Tibial artery (tissue), 4 donors: ENCODE measurements around the gene NIPAL4.

Experiments used
- DNase-seq, 2 donors: peaks; one replicate each; pipeline ENCODE4 v3.0.0-alpha.2; 2019
- H3K27ac ChIP-seq, 2 donors: fragments of 200-600 bp; sonication (generic) in 1 of 2; 1 replicate in 1 of 2; 2 replicates in 1 of 2; pipeline ENCODE4 v1.5.1; 2018 to 2019; ENCODE audit warnings: mild to moderate bottlenecking in 1 of 2
- H3K27me3 ChIP-seq, 2 donors: fragments of 200-600 bp; sonication (generic) in 1 of 2; one replicate each; pipeline versions ENCODE4 v1.5.1 to v1.6.0; 2016 to 2019
- H3K36me3 ChIP-seq, 3 donors: fragments of 200-600 bp; sonication (generic) in 2 of 3; one replicate each; pipeline ENCODE4 v1.5.1; 2016 to 2019; ENCODE audit warnings: mild to moderate bottlenecking in 2 of 3
- H3K4me1 ChIP-seq, 4 donors: fragments of 200-600 bp; sonication (generic) in 2 of 4; 1 replicate in 3 of 4; 2 replicates in 1 of 4; pipeline ENCODE4 v1.5.1; 2016 to 2019
- H3K4me3 ChIP-seq, 2 donors: fragments of 200-600 bp; sonication (generic) in 1 of 2; 1 replicate in 1 of 2; 2 replicates in 1 of 2; pipeline ENCODE4 v1.5.1; 2018 to 2019; ENCODE audit warnings: mild to moderate bottlenecking in 2 of 2
- H3K9me3 ChIP-seq, 3 donors: fragments of 200-600 bp; sonication (generic) in 1 of 3; one replicate each; pipeline ENCODE4 v1.5.1; 2016 to 2019
- intact Hi-C: fragments of 100-400 bp; cut with DNase I; formaldehyde crosslinking; loops from one replicate; pipeline ENCODE4 v1.15.0; 2023; ENCODE audit warnings: low total_unique reads
- TF ChIP-seq, protein P1 (sequence below), 2 experiments: fragments of 200-600 bp in 1 of 2; fragments of 450-650 bp in 1 of 2; IDR thresholded peaks; one replicate each; pipeline ENCODE4 v1.5.1; 2017 to 2019; ENCODE audit warnings: antibody characterized with exemption in 2 of 2, mild to moderate bottlenecking in 1 of 2, moderate library complexity in 1 of 2

Gene NIPAL4

DNA sequence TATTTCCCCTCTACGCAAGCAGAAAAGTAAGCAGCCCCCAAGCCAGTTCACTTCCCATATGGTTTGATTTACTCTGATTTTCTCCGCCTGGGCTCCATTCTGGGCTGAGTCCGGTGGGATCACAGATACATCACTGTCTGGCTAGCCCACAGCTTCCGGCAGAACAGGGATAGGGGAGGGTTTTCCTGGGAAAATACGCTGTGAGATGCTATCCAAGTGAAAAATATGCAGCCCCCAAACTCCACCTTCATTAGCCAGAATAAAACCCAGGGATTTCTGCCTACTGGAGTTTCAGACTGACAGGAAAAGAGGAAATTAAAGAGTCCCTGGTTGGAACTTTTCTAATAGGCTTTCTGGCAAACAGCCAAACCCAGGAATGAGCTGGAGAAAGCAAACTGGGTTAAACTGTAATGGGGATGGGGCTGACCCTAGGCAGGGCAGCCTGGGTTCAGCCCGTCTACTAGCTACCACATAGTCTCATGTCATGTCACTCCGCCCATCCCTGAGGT, 16.9 kb upstream of the NIPAL4 start:
- Histone ChIP-seq H3K4me3 (no peak overlapping the region), H3K36me3 (no peaks in the 10 kb centered on the region), H3K27me3 (no peaks in the 10 kb centered on the region), H3K9me3 (no peaks in the 10 kb centered on the region), H3K27ac (no peak overlapping the region), H3K4me1 (no peaks in the 10 kb centered on the region)
- DNase-seq = no peak
- TF ChIP-seq, protein P1, sequence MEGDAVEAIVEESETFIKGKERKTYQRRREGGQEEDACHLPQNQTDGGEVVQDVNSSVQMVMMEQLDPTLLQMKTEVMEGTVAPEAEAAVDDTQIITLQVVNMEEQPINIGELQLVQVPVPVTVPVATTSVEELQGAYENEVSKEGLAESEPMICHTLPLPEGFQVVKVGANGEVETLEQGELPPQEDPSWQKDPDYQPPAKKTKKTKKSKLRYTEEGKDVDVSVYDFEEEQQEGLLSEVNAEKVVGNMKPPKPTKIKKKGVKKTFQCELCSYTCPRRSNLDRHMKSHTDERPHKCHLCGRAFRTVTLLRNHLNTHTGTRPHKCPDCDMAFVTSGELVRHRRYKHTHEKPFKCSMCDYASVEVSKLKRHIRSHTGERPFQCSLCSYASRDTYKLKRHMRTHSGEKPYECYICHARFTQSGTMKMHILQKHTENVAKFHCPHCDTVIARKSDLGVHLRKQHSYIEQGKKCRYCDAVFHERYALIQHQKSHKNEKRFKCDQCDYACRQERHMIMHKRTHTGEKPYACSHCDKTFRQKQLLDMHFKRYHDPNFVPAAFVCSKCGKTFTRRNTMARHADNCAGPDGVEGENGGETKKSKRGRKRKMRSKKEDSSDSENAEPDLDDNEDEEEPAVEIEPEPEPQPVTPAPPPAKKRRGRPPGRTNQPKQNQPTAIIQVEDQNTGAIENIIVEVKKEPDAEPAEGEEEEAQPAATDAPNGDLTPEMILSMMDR (IDR thresholded peaks at IDR 0.05) = no peak
- intact Hi-C loops = no loop called here

DNA sequence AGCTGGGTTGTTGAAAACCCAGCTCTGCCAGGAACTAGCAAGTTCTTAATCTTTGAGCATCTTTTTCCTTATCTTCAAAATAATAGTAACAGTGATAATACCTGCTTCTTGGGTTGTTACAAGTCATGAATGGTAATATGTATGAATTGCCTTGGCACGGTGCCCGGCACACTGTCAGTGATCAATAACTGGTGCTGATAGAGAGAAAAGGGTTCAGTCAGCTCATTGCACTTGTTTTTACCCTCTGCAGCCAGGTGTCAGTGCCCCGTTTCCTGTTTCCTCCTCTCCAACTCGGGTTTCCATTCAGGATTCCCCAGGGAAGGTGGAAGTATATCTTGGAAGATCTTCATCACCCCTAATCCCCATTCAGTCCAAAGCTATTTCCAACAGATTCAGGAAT, 15.8 kb upstream of the NIPAL4 start:
- TF ChIP-seq, protein P1 (IDR thresholded peaks at IDR 0.05) = no peak
- Histone ChIP-seq H3K4me3 (no peak overlapping the region), H3K27ac (no peak overlapping the region), H3K36me3 (no peaks in the 10 kb centered on the region), H3K4me1 (peaks cover 0 to 6% (median 2%) of the 10 kb centered on the region in 4 donors), H3K9me3 (no peaks in the 10 kb centered on the region), H3K27me3 (no peaks in the 10 kb centered on the region)
- intact Hi-C loops = no loop called here
- no peak for DNase-seq

- H3K36me3 ChIP-seq = no peaks in the 10 kb centered on the region
- H3K4me1 ChIP-seq = peaks cover 0 to 15% (median 5%) of the 10 kb centered on the region in 4 donors
- intact Hi-C loops = no loop called here
- H3K27ac ChIP-seq = no peak overlapping the region
- TF ChIP-seq, protein P1 (IDR thresholded peaks at IDR 0.05) = no peak
- no peak for DNase-seq
- H3K27me3 ChIP-seq = no peaks in the 10 kb centered on the region
- no peak overlapping the region for H3K4me3 ChIP-seq
- no peaks in the 10 kb centered on the region for H3K9me3 ChIP-seq
These were observed 14.1 kb upstream of the NIPAL4 start for GRCh38 chr5:157445745-157446411.

DNA sequence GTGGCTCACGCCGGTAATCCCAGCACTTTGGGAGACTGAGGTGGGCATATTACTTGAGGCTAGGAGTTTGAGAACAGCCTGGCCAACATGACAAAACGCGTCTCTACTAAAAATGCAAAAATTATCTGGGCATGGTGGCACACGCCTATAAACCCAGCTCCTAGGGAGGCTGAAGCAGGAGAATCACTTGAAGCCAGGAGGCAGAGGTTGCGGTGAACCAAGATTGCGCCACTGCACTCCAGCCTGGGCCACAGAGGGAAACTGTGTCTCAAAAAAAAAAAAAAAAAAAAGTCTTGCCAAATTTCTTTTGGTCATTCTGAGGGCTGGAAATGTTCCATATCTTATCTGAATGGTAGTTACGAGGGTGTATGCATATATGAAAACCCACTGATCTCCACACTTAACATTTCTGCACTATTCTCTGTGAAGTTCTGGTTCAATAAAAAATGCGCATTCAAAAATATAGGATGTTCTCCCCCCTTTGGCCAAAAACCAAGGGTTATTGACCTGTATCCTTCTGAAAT, 13.5 kb upstream of the NIPAL4 start:
- Histone ChIP-seq H3K36me3 (no peaks in the 10 kb centered on the region), H3K4me3 (no peak overlapping the region), H3K4me1 (peaks cover 0 to 15% (median 5%) of the 10 kb centered on the region in 4 donors), H3K27ac (no peak overlapping the region), H3K9me3 (no peaks in the 10 kb centered on the region), H3K27me3 (no peaks in the 10 kb centered on the region)
- no peak for DNase-seq
- intact Hi-C loops = no loop called here
- TF ChIP-seq, protein P1 (IDR thresholded peaks at IDR 0.05) = no peak

DNA sequence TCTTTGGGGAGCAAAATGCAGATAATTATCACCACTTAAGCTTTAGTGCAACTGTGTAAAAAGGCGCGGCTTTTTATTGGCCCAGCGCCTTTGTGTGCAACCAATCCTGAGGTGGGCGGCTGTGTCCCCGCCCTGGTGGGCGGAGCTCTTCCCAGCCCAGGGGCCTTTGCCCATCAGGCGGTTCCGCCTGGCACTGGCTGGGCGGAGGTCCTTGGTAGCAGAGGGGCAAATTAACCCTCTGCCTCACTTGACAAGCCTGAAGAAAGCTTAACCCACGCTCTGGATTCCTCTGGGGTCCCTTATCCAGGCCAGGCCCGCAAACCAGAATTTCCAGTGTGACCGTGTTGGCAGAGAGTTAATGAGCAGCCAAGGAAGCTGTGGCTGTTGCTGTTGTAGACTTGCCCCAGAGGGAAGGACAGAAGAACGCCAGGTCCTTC, 12.8 kb upstream of the NIPAL4 start:
- TF ChIP-seq, protein P1 (IDR thresholded peaks at IDR 0.05) = no peak
- Histone ChIP-seq H3K4me3 (no peak overlapping the region), H3K9me3 (no peaks in the 10 kb centered on the region), H3K4me1 (peaks cover 0 to 15% (median 5%) of the 10 kb centered on the region in 4 donors), H3K27ac (no peak overlapping the region), H3K36me3 (no peaks in the 10 kb centered on the region), H3K27me3 (no peaks in the 10 kb centered on the region)
- no peak for DNase-seq
- intact Hi-C loops = no loop called here
